Measurements from ENCODE around the gene EP400.

The EP400 gene

GRCh38 chr12:132129007-132129406 is 179.3 kb downstream of the EP400 start:
- no peak for DNase-seq

GRCh38 chr12:132130690-132131089 is 180.9 kb downstream of the EP400 start:
- DNase-seq = no peak
